GM23248 (cell line): ENCODE measurements around the gene PAF1.

ENCODE experiments used
- EZH2 ChIP-seq: fragments of 200-600 bp; sonication (generic); IDR thresholded peaks from 2 replicates; pipeline ENCODE4 v1.6.1; 2018; ENCODE audit warnings: antibody characterized with exemption, mild to moderate bottlenecking; ENCODE audit not compliant: insufficient read depth, poor library complexity, severe bottlenecking
- EZH2phosphoT487 ChIP-seq: fragments of 200-600 bp; sonication (generic); IDR thresholded peaks from 2 replicates; pipeline ENCODE4 v1.6.1; 2018; ENCODE audit warnings: antibody characterized with exemption, moderate library complexity, mild to moderate bottlenecking, low read depth; ENCODE audit not compliant: insufficient read depth

- TF ChIP-seq EZH2 = no peak
- no peak for TF ChIP-seq EZH2phosphoT487
Observed at GRCh38 chr19:39339674-39340073, 51.2 kb downstream of the PAF1 start.
